ENCODE measurements around the gene TBX21.
A peak's percentile ranks its signal among the peaks of the same experiment; 100 is the strongest.

Gene TBX21

DNA sequence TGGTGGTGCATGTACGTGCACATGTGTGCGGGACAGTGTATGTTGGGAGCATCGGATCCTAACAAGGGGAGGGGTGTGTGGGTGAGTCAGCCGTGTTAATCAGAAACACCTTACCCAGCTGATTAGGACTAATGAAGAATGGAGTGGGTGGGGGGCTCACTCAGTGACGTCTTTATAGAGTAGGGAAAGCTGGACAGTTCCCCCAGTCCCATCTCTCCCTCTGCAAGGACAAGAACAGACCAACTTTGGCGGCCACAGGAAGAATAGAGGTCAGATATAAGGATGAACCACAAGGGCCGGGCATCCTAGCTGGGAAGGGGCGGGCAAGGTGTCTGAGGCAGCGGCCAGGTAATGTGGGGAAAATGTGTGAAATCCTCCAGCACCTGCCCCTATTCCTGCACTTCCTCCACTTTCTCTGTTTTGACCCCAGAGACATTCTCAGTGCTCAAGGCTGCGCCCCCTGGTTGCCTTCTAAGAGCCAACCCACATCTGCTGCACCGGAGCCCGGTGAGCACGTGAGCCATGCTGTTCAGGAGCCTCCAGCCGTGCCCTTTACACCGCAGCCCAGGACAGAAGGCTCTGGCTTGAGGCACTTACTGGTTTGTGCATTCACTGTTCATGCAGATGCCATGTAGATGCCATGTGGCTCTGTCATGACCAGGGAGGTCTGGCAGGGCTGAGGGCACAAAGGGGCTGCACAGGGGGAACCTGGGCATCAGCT lies 18.9 kb upstream of the TBX21 start:
- DNase-seq (ENCODE audit: low spot score), result no peak

DNA sequence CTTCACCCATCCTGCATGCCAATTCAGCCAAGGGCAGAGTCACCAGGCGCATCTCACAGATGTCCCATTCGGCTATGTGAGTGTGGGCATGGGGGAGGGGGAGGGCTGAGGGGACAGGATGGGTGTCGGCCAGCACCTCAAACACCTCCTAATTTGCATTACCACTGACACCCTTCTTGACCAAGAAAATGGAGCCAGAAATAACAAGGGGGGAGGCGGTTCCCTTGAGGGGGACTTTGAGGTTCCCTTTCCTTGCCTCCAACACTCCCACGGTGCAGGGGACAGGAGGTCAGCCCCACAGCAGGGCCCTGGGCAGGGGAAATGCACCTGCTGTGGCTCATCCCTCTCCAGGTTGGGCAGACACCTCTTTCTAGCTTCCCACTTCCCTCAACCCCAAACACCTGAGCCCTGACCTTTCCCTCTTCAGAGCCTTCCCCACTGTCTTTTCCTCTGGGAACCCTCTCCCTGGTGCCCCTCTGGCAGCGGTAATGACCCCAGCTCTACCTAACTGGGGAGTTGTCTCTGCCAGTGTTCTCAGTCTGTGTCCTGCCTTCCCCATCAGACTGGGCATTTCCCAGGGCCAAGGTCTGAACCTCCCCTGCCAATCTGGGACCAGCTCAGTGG lies 18.2 kb upstream of the TBX21 start:
- DNase-seq (ENCODE audit: low spot score), result no peak

DNA sequence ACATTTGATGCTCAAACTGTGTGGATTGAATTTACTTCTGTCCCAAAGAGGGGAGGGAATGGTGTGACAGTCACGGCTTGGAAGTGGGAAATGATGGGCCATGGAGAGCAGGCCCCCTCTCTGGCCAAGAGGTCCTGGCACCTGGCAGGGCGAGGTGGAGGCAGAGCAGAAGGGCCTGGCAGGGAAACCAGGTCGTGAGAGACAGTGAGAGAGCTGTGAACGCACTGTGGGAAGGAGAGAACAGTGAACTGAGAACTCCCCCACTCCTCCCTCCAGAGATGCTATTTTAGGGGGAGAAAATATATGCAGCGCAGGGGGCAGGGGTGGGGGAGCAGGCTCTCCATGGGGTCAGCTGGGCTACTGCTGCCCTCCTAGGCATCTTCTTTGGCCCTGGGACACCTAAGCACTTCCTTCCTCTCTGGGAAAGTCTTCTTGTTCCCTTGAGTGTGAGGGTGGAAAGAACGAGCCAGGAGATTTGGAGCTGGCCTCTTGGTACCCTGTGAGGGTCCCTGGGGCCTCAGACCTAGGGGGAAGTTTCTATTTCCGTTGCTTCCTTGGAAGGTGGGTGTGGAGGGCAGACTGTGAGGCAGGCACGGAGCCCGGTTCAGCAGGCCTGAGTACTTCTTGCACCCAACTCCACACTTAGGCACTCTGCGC lies 17.2 kb upstream of the TBX21 start:
- DNase-seq (ENCODE audit: low spot score), result no peak

DNA sequence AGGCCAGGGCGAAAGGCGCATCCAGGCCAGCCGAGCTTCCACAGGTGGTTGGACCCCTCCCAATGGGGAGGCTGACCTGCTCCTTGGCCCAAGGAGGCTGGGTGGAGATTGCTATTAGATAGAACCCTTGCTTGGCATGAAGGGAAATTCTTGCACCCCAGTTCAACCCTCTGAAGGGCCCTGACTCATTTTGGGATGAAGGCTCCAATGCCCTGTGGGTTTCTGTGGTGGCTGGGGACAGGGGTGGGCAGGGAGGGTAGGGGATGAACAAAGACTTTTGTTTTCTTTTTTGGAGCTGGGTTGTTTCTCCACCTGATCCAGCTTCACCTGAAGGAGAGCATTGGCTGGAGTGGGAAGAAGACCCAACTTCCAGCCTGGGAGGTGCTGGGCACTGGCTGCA lies 16.7 kb upstream of the TBX21 start:
- no peak for DNase-seq (ENCODE audit: low spot score)

DNA sequence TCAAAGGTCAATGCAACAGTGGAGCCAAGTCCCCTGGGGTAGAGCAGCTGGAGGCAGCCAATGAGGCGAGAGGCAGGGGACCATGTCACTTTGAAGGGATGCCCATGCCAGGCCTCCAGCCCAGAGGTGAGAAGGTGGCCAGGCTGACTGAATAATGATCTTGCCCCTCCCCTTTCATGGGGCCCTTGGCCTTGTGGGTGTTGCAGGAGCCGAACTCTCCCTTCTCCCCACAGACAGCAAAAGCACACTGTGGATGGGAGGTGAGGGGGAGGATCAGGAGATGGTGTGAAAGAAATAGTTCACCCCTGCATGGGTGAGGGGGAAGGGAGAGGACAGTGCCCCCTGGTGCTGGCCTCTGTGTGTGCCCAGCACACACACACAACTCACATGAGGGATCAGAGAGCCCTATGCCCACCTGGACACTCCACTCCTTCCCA lies 15.8 kb upstream of the TBX21 start:
- no peak for DNase-seq (ENCODE audit: low spot score)

DNA sequence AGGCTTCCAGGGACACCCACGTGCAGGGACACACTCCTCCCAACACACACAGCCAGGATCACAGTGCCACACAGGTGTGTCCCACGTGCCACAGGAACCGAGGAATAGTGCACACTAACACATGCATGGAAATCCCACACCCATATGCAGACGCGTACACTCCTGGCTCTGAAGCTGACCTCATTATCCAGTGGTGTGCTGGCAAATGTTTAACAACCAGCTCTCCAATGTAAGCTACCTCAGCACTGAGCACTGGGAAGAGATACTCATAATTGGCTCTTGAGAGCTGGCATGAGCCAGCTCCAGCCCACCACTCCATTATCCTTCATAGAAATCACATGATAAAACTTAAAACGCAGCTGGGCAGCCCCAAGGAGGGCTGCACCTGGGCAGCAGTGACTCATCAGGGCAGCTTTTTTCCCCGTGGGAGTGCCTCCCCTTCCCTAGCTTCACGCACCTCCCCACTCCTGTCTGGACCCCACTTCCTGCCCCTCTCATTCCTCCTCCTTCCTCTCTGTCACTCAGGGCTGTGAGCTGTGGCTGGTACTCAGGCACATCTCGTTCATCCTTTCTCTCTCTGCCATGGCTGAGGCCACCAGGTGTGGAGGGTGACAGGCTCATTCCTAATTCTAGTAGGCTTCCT lies 14.9 kb upstream of the TBX21 start:
- no peak for DNase-seq (ENCODE audit: low spot score)

DNA sequence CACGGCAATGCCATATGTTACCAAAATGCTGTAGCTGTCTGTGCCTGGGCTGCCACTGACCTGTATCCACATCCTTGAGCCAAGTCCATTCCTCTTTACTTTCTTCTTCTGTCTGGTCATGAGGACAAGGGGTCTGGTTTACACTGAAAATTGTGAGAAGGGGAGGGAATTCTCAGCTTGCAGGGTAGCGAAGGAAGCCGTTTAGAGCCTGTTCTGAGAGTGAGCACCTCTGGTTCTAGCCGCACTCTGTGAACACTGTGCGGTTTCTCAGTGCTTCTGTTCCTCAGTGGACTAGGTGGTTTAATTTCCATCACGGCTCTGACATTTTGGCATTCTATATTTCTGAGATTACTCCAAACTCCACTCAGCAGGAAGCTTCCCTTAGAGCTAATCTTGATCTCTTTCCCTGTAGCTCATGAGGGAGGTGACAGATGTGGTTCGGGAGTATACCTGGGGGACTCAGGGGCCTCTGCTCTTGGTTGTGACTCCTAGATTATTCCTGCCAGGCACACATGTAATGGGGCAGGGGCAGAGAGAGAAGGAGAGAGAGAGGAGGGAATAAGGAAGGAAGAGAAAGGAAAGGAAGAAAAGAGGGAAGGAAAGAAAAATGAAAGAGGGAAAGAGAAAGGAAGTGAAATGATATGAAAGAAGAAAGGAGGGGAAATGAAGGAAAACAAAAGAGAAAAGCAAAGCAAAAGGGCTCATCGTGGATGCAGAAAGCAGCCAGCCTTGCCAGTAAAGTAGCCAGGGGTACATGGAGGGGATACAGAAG lies 14.2 kb upstream of the TBX21 start:
- DNase-seq (ENCODE audit: low spot score), result no peak

DNA sequence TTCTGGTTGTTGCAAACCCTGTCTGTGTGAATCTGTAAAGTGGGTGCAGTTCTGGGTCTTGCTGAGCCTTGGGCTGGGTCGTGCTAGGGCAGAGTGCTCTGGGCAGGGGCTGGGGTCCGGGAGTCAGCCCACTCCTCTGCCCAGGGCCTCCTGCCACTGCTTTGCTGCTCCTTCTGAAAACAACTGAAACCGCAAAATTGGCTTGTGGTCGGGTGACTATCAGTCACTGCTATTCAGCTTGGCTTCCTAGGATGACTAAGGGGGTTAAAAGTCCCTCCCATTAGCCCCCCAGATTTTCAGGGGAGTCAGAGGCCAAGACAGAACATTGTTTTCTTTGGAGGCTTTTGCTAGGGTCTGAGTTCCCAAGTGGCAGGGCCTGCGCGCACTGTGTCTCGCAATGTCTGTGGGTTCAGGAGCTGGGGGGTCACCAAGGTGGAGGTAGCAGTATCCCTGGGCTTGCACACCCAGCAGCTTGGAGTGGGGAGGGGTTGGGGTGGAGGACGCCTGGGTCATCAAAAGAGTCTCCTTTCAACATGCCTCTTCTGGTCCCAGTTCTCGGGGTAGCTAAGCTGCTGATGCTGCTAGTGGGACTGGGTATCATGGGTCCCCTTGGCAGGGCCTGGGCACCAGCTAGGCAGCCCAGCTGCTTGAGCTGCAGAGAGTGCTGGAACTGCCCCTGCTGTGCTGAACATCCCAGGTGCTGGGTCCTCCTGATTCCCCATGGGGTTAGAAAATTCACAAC lies 13.5 kb upstream of the TBX21 start:
- DNase-seq (ENCODE audit: low spot score), result no peak

DNA sequence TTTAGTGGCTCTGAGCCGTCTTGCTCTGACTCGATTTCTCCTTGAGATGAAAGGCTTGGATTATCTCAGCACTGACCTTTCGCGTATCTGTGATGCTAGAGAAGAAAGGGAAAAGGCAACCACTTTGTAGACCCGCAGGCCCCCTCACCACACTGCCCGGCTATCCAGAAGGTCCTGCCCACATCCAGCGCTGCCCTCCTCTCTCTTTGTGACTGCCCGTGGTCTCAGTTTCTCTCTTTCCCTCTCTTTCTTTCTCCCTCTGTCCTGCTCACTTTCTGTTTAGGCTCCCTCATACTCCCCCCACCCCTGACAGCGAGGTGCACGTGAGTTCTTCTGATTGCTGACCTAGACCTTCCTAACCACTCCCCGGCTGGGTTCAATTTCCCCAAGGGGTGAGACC lies 12.8 kb upstream of the TBX21 start:
- no peak for DNase-seq (ENCODE audit: low spot score)

DNA sequence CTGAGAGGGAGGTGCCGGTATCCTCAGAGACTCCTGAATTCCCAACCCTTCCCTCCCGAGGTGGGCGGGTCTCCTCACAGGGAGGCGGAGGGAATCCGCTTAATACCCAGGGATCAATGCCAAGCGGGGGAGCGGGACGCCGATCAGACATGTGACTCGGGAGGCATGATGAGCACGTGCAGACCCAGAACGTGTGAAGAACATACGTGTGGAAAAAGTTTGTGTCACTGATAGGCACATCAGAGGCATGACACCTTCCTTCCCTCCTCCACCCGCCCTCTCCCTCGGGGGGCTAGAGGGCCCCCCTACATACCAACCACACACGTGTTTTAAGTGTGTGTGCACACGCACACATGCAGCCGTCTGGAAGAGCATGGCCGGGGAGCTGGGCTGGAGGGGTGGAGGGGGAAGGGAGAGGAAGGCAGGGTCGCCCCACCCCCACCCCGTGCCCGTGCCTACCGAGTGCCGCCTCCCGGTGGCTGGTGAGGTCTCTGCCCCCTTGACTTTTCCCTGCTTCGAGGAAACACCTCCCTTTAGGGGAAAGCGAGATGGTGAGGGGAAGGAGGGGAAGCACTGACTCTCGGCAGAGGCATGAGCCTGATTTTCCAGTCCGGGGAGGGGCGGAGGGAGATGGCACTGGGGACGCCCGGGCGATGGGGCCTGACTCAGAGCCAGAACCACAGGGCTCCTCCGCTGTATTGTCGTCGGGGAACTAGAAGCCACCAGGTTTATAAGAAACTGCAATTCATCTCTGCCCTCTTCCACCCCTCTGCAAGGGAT lies 12.1 kb upstream of the TBX21 start:
- DNase-seq (ENCODE audit: low spot score), result no peak

DNA sequence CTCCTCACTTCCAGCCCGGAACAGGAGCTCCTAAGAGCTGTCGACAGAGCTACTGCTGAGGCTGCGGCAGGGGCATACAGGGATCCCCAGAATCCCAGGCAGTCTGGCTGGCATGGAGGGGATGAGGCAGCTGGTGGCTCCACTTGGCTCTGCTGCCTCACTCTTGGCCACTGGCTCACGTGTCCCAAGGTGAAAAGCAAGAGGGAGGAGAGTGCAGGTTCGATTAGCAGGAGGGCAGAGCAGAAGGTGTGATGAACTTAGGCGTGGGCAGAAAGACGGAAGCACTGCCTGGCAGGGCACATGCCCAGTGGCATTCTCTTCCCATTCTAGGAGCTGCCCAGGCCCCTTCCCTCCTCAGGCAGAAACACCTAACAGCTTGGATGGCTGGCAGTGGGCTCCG lies 11.3 kb upstream of the TBX21 start:
- DNase-seq (ENCODE audit: low spot score), result no peak

DNA sequence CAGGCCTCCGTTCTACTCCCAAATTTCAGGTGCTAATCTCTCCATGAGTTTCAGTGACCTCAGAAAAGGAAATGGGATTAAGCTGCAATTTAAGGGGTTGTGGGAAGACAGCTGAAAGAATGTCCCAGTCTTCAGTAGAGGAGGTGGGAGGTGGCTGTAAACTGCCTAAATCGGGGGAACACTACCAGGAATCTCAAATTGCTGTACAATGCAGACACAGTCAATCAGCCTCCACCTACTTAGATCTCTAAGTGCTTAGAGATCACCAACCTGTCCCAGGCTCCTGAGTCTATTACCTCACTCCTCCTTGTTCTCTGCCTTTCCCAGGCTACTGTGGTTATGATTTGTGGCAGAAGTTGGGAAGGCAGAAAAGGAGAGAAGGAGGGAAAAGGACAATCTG lies 8.3 kb upstream of the TBX21 start:
- no peak for DNase-seq (ENCODE audit: low spot score)

DNA sequence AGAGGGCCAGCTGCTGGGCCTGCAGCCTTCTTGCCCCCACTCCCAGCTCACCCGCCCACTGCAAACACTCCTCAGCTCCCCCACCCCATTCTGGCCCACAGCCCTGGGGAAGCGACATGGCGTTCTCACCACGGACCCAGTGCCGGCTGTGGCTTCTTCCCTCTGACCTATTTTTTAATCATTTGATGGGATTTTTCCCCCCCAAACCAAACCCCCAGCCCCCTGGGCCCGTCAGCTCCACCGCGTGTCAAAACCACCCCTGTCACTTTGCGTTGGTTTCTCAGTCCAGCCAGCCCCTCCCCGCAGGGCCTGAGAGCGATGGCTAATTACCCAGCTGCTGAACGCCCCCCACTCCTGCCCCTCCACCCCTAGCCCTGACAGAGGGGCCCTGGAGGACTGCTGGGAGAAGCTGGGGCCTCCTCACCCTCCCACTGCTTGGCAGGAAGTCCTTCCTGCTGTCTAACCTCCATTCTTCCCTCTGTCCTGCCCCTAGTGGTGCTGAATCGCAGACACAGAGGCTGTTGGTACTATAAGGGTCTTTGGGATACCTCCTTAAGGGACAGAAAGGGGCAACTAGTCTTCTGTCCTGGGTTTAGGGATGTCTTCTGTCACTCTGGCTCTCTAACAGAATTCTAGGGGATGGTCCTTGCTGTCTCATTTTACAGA lies 7.5 kb upstream of the TBX21 start:
- DNase-seq (ENCODE audit: low spot score), result no peak

DNA sequence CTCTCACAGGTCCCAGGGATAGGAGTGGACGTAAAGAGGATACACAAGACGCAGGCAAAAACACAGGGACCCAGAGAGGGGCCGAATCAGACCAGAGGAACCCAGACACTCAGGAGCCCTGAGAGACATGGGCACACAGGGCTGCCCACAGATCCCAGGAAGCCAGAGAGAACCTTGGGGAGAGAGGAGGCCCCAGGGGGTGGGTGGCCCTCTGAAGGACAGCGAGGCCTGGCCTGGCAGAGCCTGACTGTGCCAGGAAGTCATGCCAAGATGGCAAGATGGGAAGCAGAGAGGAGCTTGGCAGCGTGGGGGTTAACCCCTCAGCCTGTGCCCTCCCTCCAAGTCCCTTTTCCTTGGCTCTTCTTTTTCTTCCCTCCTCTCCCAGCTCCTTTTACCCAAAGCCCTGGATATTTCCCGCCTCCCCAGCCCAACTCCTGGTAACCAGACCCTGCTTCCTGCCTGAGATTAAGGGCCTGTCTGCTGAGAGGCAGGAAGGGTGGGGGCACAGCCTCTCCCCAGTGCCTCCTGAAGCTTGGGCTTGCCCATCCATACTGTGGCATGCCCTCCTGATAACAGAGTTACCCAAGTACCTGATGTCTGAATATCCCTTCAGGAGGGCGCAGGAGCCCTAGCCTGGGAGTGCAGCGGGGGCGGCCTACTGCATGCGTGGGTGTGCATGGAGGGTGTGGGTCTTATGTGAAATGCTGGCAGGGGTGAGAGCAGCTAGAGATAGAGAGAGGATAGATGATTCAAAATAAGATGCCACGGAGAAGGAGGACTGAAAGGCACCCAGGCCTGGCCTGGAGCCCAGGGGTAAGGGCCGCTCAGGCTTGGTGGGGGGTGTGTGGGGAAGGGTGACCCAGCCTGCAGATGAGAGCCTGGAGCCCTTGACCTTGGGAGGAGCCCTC lies 6.0 kb upstream of the TBX21 start:
- peak; percentile 36 for DNase-seq (ENCODE audit: low spot score)

DNA sequence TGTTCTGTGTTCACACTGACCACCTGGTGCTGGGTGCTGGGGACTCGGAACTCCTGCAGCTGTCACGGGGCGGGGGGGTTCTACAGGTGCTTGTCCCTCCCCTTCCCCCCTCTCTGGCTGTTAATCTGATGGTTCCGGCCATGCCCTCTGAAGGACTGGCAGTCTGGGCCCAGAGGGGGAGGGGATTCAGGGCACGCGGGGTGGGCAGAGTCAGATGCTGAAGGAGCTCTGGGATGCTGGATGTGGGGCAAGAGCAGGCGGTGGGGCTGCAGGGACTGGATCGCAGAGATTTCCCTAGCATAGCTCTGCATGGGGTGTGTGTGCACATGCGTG lies 5.4 kb upstream of the TBX21 start:
- peak; percentile 31 for DNase-seq (ENCODE audit: low spot score)

DNA sequence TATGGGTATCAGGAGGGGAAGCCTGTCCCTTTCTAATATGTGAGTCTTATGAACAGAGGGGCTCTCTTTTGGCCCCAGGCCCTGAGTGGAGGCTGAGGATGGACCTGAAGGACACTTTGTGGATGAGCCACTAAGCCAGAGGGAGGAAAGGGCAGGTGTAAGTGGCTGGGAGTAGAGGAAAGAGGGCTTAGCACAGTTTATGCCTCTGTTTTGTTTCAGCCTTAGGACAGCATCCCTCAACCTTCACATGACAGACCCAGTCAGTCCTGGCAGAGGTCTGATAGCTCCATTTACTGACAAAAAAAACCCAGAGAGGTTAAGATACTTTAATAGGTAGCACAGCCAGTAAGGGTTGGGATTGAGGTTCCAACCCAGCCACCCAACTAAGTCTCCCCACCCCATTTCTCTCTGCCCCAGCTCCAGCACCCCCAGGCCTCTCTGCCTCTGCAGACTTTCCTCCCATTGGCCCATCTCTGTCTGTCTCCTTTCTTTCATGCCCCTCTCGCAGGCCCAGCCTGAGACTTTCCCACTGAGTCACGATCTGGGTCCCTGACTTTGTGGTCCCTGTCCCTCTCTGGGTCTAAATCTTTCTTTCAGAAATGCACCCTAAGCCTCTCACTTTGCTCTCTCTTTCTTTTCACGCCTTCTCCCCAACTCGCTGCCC lies 4.7 kb upstream of the TBX21 start:
- peak; percentile 6 for DNase-seq (ENCODE audit: low spot score)

DNA sequence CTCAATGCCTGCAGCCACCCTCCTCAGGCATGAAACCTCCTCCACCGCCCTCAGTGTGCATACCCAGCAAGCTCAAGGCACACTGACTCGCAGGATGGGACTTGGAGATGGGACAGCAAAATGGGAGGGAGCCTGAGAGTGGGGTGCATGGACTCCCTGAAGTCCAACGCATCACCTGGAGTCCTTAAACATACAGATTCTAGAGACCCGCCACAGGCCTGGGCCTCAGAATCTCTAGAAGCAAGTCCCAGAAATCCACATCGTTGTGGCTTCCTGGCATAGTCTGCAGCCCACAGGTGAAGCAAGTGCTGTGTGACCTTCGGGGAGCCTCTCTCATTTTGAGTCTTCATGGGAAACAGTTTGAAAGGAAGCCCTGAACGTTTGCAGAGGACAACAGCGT lies 3.6 kb upstream of the TBX21 start:
- DNase-seq (ENCODE audit: low spot score), result peak; percentile 52

DNA sequence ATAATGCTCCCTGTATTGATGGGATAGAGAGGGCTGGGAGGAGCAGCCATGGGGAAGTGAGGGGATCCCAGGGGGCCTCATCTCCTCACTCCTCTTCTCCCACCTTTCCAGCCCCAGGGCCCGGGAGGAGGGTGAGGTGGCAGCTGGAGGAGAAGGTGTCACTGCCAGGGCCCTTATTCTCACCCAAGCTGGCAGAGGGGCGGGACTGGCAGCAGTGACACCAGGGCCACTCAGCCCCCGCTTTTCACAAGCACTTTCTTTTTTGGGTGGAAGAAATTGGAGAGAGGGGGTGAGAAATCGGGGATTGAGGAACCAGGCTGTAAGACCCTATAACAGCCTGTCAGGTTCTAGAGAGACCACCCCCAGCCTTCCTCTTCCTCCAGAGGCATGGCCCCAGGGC lies 2.4 kb upstream of the TBX21 start:
- peak; percentile 6 for DNase-seq (ENCODE audit: low spot score)

DNA sequence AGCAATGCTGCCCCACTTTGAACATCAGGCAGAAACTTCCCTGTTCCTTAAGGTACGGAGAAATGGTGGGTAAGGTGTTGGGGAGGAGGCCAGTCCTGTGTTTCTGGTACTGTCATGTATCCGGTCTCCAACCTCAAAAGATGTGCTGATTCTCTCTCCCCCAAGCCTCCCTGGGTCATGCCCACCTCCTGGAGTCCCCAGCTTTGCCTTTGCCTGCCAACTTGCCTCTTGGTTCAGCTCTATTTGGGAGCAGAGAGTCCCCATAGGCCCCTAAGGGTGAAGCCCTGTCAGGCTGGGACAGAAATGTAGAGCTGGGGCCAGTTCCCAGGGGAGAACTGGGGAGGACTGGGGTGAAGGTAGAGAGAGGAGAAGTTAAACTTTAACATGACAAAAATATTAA lies 1.6 kb upstream of the TBX21 start:
- no peak for DNase-seq (ENCODE audit: low spot score)

All from left forelimb (tissue), 1 donor.